NCI-H446 treated with DMSO at 0.1 percent for 48 hours (cell line): ENCODE measurements around the gene WNT16.
A peak's percentile ranks its signal among the peaks of the same experiment; 100 is the strongest.
"Not testable (repeated sequence)": the region's sequence is repeated elsewhere in the genome, so short reads cannot be mapped to it uniquely, and the experiment has no call there.

Source experiments
- DNase-seq: peaks from one replicate; lab custom pipeline; 2025; lab: John Stamatoyannopoulos, UW

WNT16 gene, protein sequence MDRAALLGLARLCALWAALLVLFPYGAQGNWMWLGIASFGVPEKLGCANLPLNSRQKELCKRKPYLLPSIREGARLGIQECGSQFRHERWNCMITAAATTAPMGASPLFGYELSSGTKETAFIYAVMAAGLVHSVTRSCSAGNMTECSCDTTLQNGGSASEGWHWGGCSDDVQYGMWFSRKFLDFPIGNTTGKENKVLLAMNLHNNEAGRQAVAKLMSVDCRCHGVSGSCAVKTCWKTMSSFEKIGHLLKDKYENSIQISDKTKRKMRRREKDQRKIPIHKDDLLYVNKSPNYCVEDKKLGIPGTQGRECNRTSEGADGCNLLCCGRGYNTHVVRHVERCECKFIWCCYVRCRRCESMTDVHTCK

DNA sequence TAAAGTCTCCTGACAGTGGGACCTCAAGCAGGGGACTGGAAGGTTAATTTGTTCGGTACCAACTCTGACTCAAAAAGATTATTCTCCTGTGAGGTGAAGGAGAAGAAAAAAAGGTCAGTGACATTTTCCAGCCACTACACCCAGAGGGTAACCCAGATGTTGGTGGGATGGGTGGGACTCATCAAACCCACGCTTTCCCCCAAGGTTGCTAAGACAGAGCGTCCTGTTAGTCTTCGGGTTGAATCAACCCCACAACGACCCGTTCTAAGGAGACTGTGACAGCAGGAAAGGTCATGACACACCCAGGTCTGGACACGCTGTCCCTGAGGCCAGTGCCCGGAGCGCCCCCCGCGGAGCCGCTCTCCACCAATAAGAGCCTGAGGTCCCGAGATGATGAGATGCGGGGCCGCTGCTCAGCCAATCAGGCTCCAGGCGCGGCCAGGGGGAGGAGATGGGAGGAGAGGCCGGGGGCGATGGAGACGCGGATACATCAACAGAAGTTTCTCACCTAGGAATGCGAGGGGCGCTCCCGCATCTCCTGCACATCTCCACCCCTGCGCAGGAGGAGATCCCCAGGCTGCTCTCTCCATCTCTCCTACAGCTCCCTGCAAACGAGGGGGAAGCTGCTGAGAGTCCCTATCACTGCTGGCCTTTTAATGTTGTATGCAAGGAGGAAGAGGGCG is at the start of gene WNT16:
Gene WNT16, plus strand, starts transcription at position 493 of the 683 bp plus-strand sequence. CDS start 293 bp downstream, outside the sequence.
- DNase-seq = no peak

DNA sequence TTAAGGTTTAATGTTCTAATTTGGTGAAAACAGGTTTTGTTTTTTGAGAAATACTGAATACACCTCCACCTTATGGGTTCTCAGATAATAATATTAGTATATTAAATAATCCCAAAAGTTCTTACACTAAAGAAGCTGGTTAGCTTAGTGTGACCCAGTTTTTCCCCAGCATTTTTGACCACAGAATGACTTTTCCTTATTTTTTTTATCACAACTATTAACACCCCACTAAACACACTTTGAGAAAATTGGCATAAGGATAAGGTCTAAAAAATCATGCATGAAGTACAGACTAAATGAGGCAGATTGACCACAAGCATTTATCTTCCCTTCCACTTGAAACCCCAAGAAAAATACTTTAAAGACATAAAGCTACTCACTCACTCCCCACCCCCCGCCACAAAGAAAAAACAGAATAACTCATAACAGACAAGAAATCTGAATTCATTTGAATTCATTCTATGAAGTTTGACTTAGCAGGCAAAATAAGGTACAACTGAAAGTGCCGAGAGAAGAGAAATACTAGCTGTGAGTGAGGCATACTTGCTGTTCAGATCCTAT is 49.7 kb upstream of the WNT16 start:
- no peak for DNase-seq

DNA sequence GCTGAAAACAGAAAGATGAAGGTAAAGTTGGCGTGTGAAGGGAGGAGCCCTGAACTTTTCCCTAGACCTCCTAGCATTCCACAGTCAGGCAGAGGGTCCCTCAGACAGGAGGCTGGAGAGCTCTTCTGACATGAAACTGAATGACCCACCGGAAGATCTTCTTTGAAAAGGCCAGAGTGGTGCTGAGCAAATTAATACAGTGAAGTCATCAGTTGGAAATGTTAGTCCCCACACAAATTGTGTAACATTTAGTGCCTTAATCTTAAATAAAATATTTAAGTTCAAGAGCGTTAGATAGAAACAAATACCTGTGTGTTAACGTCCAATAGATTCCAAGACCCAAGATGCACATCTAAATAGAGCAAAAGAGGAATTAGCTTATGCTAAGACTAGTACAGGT is 49.0 kb upstream of the WNT16 start:
- no peak for DNase-seq

DNA sequence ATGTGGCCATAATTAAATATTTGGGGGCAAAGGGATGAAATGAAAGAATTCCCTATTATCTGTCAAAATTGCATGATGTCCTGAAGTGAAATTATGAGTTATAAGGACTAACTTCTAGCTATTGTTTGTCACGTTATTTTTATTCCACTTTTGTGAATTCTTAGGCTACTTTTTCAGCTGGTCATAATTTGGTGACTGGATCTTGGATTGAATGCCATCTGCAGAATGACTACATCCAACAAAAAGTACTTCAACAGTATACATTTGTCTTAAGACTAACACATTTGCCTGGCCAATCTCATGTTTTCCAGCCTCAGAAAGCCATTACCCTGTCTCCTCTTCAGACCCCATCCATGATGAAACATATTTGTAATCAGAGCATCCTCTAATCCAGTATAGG is 48.1 kb upstream of the WNT16 start:
- no peak for DNase-seq

DNA sequence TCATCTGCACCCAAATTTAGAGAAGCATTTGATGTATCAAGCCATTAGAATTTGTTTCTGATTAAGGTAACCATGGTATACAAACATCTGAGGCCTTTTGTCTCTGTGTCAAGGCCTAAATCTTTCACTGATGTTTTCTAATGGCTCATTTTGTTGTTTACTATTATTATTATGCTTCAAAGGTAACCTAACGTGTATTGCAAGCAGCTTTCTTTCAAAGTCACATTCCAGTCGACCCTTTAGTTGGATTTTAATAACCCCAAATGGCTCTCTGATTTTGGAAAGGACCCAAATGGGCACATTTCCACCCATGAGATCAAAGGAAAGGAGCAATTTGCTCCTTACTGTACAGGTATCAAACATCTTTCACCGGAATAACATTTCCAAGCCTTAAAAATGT is 46.7 kb upstream of the WNT16 start:
- DNase-seq = no peak

DNA sequence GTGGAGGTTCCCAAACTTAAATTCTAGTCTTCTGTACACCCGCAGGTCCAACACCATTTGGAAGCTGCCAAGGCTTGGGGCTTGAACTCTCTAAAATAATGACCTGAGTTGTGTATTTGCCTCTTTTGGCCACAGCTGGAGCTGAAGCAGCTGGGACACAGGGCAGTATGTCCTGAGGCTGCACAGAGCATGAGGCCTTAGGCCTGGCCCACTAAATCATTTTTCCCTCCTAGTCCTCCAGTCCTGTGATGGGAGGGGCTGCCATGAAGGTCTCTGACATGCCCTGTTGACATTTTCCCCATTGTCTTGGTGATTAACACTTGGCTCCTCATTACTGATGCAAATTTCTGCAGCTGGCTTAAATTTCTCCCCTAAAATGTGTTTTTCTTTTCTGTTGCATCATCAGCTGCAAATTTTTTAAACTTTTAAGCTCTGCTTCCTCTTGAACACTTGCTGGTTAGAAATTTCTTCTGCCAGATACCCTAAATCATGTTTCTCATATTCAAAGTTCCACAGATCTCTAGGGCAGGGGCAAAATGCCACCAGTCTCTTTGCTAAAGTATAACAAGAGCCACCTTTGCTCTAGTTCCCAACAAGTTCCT is 43.6 kb upstream of the WNT16 start:
- no peak for DNase-seq

DNA sequence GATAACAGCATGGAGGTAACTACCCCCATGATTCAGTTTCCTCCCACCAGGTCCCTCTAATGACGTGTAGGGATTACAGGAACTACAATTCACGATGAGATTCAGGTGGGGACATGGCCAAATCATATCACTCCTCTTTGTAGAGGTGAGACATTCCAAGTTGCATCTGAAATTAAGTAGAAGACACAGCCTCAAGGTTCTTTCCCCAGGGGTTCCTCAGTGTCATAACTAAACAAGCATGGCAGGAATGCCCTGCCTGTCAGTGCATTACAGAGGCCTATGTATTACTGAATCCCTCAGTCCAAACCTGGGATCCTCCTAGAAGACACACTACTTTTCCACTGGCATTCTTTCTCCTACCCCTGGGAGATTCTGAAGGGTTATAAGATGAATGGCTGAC is 42.6 kb upstream of the WNT16 start:
- no peak for DNase-seq

DNA sequence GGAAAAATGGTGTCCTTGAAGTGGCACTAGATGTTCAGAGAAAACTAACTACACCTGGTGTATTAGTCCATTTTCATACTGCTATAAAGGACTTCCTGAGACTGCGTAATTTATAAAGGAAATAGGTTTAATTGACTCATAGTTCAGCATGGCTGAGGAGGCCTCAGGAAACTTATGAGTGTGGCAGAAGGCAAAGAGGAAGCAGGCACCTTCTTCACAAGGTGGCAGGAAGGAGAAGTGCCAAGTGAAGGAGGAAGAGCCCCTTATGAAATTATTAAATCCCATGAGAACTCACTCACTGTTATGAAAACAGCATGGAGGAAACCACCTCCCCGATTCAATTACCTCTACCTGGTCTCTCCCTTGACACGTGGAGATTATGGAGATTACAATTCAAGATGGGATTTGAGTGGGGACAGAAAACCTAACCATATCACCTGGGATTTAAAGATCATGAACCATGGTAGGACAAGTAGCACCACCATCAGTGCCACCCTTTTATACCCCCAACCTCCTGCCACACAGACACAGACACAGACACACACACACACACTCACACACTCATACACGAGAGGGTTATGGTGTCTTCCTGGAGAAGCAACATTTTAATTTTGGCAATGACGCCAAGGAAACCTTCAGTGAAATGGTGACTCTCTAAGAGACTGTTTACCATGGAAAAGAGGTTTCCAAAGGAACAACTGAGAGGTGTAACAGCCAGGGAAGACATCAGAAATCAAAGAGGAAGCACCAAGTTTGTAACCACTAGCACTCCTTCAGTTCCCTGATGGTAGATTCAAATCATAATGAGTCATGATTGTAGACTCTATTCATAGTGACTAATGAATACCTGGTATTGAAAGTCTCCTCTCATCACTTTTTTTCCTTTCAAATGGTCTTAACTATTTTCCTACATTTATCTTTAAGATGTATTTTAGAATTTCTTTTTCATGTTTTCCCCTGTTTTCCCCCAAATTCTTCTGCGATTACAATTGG is 41.8 kb upstream of the WNT16 start:
- DNase-seq = no peak

DNA sequence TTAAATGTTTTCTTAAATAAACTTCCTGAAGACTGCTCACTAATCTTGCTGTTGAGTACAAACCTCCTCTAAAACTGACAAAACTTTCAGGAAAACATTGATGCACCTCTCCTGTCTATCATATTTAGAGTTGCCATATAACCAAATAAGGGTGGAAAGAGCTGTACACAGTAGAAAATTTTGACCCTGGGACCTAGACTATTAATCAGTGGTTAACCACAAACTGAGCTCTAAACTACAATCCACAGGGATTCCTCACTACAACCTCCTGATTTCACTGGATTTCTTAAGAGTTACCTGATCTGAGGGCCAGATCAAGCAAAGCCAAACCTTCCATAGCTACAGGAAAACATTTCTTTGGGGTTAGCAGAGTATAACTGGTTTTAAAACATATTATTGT is 39.9 kb upstream of the WNT16 start:
- no peak for DNase-seq

DNA sequence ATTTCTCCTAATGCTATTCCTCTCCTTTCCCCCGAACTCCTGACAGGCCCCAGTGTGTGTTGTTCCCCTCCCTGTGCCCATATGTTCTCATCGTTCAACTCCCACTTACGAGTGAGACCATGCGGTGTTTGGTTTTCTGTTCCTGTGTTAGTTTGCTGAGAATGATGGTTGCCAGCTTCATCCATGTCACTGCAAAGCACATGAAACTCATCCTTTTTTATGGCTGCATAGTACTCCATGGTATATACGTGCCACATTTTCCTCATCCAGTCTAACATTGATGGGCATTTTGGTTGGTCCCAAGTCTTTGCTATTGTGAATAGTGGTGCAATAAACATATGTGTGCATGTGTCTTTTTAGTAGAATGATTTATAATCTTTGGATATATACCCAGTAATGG is 38.9 kb upstream of the WNT16 start:
- DNase-seq = not testable (repeated sequence)

DNA sequence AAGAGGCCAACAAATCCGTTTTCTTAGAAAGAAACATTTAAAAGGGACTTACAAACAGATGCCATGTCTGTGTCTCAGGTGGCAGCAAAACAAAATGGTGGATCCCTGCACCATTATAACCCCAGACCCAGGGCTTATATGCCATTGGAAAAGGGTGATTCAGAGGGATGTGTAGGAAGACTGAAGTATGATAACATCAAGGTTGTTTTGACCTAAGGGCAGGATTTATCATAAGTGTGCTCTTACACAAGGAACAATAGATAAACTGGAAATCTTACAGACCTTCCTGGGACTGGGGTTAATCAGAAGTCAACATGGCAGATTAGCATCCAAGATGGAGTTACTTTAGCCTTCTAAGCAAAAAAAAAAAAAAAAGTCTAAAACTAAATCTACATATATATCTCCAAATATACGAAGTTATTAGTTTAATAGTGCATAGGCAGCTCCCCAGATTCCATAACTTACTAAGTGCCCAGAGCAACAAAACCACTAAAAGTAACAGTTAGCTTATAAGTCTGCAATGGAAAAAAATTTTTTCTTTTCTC is 34.3 kb upstream of the WNT16 start:
- no peak for DNase-seq

DNA sequence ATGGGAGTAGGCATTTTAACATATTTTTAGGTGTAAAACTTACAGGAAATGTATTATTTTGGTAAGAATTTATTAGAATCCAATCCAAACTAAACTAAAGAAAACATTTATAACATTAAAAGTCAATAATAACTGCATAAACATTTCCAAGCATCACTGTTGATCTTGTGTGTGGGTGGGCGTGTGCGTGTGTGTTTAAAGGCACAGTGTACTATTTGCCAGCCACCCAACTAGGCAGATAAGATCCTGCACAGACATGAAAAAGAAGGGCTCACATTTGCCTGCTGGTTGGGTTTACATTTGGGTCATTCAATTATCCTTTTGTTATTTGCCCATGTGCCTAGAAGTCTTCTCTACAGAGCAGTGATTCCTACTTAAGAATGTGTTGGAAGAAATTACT is 31.0 kb upstream of the WNT16 start:
- no peak for DNase-seq

DNA sequence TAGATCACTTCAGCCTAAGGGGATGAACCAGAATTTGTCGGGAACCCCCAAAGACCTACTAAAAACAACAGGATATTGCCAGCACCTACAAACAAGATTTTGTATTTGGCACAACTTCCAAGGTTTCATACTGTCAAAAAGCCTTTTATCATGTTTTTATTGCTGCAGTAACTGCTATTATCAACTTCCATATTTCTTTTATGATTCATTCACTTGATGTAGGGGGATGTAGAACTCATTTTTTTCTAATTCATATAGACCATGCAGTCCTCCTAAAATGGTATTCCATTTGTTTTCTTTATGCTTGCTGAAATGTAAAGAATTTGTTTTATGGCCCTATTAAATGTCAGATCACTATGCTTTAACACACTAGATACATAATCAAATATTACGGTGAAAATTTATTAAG is 30.0 kb upstream of the WNT16 start:
- DNase-seq = no peak

DNA sequence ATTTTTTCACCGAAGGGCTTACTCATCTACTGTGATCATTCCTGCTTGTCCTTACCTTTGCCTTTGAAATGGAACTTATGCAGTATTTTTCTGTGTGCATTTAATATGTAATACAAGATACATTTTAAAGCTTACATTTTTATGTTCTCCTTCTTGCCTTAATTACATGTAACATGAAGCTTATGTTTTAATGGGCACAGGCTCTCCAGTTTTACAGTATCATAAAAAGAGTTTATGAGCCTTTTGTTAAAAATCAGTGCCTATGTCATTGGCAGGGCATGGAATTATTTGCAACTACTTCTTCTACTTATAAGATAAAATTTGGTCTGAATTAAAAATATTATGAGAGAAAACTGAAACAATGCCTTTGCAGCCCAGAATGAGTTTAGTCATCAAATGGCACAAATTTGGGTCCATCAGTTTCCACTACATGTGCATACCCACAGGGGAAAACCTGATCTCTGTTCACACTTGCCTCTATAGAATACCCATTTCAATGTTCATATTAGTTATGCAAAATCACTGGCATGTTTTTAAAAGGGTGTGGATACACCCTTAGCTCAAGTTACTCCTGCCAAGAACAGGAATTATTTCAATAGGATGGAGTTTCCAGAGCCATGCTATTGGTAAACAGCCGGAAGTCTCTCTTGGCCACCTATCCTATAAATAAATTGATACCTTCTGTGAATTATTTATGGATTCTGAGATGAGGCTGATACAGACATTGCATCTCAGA is 27.9 kb upstream of the WNT16 start:
- peak; percentile 7 for DNase-seq

DNA sequence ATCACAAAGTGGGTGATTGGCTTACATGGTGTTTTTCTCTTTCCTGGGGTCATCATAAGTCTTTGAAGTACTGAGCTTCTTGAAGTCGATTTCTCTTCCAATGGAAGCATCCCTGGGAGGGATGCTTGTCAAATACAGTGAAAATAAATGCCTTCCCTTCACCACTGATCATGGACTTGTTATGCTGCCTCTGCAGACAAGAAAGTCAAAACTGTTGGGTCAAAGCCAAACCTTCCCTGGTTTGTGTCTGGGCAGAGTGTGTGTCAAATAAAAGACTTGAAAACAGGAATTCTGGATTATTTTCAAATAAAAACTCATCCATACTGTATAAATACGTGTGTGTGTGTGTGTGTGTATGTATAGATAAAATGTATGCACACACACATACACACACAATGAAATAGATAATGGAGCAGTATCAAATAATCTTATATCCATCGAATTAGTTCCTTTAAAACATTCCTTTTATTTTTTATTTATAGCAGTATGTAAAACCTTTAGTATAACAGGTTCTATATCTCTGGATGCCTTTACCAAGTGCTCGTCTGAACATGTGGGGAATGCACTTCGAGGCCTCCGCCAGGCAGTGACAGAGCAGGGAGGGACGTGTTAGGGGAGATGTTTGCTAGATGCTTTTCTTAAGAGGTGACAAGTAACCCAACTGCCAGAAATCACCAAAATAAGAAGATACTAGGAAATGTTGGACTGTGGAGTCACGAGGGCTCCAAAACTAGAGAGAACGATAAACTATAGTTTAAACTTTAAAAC is 27.2 kb upstream of the WNT16 start:
- peak; percentile 10 for DNase-seq

DNA sequence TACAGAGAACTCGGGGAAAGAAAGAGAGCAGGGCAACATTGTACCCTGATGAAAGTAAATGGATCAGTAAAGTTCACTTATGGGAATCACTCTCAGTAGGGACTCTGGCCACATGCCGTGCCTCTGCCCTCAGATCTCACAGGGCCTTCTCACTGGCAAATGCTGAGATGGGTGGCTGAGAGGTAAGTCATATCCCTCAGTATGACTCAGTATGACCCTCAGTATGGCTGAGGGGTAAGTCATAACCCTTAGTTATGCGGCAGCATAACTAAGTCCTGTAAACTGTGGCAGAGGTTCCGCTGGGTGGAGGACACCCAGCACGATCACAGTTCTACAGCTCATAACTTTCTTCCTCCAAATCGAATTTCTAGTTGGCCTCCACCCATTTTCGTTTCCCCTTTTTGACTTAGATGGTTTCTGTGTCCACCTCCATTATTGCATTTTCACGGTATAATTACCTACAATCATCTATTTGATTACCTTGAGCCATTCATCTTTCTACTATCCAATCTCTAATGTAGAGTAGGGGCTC is 26.5 kb upstream of the WNT16 start:
- no peak for DNase-seq

DNA sequence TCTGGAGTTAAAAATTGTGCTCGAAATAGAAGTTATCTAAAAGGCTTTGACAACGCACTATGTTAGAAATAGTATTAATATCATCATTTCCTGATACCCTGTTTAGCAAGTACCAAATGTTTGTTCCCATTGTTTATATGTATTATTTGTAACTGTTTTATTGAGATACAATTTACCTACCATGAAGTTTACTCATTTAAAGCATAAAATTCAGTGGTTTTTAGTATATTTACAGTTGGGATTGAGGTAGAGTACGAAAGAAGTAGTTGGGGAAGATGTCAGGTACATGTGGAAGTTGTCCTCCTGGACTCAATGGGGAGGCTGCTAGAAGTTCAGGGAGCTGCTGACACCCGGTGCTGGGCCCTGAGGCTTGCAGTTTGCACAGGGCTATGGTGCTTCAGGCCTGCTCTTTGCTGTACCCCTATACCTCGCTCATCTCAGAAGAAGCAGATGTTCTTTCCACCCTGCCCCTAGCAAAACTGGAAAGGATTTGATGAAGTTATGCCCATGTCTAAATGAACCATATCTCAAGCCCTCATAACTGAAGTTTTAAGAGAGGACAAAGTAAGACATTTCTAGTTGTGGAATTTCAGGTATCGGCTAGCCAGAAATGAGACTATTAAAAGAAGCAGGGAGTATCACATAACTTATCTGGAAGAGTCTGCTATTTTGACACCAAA is 25.2 kb upstream of the WNT16 start:
- no peak for DNase-seq

DNA sequence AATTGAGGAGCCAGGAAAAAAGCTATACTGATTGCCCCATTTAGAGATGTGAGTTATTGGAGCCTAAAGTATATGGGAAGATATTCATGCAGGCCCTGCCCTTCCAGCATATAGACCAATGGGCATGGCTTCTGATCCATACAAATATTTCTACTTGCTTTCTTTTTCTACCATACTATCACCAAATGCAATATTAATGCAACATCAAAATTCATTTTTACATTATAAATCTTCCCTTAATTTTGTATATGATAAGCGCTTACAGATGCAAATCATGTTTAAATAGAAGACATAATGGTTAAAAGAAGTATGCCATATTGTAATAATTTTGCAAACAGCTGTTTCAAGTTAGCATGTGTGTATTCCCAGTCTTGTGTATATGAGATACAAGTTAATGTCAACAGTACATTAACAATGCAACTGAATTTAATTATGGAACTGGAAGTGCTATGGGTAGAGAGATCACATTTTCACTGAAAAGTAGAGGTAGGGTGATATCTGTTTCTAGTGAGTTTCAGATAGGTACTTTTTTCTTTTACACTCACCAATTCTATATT is 24.6 kb upstream of the WNT16 start:
- DNase-seq = no peak

DNA sequence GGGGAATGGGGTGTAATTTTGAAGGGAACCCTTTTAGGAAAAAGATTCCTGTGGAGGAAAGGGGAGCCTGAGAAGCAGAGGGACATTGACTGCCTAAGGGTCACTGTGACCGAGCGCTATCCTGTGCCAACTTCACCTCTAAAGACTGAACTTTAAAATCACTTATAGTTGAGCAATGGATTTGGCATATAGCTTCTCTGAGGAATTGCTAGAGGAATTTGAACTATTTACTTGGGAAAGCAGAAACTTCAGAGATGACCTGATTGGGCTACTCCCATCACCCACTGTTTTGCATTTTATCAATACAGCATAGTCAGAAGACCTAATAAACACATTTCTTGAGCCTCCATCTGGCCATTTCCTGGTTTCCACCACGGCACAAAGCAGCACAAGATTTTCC is 23.7 kb upstream of the WNT16 start:
- no peak for DNase-seq
